DOHH2 (cell line): ENCODE data around the gene RBPMS2.

Experiments
- CTCF ChIP-seq: fragments of 200-600 bp; sonication (generic); IDR thresholded peaks from one replicate; pipeline ENCODE4 v1.5.1; 2014; ENCODE audit warnings: antibody characterized with exemption, mild to moderate bottlenecking, low read depth, low read length; ENCODE audit not compliant: poor library complexity, severe bottlenecking
- EZH2phosphoT487 ChIP-seq: fragments of 200-600 bp; sonication (generic); IDR thresholded peaks from 2 replicates; pipeline ENCODE4 v1.6.1; 2017; ENCODE audit warnings: borderline replicate concordance, mild to moderate bottlenecking, antibody characterized with exemption, low read length, moderate library complexity, mixed read lengths

- TF ChIP-seq CTCF (no peak), EZH2phosphoT487 (no peak)
Observed at GRCh38 chr15:64773606-64774005, 1.8 kb downstream of the RBPMS2 start.
